Cerebellar nuclear complex (tissue), 1 donor: ENCODE measurements around the gene ABR.
"Not testable (repeated sequence)": the region's sequence is repeated elsewhere in the genome, so short reads cannot be mapped to it uniquely, and the experiment has no call there.

Experiments used
- DNase-seq, 2 experiments: peaks; one replicate each; lab custom pipeline; 2025; lab: John Stamatoyannopoulos, UW

The ABR gene

GRCh38 chr17:983921-984320 lies 195.9 kb downstream of the ABR start:
- no peak for DNase-seq

- DNase-seq: no peak
Observed at GRCh38 chr17:981292-981658, 198.5 kb downstream of the ABR start.

- DNase-seq: peak in 1 of 2 experiments; percentile 79
Observed at GRCh38 chr17:980406-981291, 199.1 kb downstream of the ABR start.

- DNase-seq: peak in 1 of 2 experiments; percentile 30
Observed at GRCh38 chr17:979539-980405, 200.0 kb downstream of the ABR start, which contains the start of gene NXN. TSS of gene NXN (minus strand) at chr17:979776.

DNA sequence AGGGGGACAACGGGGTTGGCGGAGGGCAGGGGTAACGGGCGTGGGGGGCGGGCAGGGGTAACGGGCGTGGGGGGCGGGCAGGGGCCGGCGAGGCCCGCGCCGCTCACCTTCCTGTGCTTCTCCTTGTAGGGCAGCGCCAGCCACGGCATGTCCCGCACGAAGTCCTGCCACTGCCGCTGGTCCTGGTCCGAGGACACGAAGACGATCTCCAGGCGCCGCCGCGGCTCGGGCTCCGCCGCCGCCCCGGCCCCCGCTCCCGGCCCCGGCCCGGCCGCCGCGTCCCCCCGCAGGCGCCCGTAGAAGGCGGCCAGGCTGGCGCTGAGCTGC lies 200.6 kb downstream of the ABR start:
- no peak for DNase-seq

DNA sequence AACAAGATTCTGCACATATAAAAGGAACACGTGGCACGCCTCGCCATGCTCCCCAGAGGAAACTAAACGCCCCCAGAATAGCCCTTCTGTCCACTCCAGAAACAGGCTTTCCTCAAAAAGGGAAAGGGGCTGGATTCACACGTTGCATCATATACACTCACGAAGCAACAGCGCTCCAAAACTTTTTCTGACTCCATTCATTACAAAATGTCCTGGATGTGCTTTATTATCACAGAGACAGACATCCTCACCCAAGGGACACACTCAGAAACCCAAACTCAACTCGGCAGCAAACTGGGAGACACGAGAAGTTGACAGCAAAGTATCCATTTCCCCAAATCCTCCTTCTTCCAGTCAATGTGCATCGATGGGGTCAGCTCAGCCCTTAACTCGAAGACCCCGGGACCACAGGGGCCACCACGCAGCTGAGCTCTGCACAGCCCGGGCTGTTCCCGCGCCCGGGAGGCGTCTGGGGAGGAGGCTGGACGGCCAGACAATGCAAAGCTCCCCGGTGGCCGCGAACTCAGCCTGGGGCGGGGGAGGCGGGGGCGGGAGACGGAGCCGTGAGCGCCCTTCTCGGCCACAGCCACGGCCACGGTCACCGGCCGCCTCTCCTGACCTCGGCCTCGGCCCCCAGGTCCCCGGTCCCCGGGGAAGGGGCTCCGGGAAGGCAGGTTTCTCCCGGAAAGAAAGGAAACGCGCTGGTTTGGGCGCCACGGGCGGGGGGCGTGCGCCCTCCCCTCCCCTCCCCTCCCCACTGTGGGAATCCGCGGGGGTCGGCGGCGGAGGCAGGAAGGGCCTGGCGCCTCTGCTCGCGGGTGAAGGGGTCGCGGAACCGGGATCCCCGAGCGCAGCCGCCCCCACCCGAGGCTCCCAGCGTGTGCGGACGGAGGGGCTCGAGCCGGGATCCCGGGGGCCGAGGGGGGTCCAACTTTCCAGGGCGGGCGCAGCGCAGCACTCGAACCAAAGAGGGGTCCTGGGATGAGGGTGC lies 201.4 kb downstream of the ABR start:
- no peak for DNase-seq

DNA sequence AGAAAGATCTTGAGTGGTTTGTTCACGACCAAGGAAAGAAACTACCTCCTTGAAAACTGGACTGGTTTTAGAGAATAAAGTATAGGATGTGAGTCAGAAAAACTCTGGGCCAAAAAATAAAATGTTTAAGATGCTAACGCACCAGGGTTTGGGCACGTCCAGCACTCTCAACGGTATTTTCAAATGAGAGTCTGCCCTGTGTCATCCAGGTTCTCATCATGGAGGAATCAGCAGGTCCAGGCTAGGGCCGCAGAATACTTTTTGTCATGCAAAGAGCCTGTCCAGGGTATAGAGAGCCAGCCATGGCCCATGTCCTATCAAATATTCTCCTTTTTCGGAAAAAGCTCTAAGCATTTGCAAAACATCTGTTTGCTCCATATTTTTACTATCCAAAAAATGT lies 202.6 kb downstream of the ABR start:
- DNase-seq: no peak

GRCh38 chr17:976312-976711 lies 203.5 kb downstream of the ABR start:
- no peak for DNase-seq

DNA sequence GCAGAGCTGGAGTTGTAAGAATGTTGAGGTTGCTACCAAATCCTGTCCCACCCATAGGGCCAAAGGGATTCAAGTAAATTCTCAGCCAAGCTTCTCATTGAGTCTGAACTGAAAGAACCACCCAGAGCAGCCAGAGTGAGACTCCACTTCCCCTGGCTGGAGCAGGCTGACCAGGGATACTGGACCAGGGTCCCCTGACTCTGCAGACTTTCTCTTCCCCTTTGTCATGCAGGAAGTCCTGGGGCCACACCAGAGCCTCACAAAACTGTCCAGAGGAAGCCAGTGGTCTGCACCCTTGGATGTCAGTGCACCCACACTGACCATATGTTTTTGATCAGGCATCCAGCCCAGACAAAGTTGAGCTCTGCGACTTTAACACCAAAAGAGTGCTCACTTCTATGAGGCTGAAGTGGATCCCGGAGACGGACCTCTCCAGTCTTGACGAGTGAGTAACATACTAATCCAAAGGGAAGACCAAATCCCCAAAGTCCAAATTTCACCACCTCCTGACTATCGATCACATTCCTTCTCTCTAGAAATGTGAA lies 204.3 kb downstream of the ABR start:
- no peak for DNase-seq

- DNase-seq: not testable (repeated sequence)
Observed at GRCh38 chr17:974778-975177, 205.0 kb downstream of the ABR start.

- DNase-seq: no peak
Observed at GRCh38 chr17:973053-973452, 206.7 kb downstream of the ABR start.

GRCh38 chr17:971861-972260 lies 207.9 kb downstream of the ABR start:
- not testable (repeated sequence) for DNase-seq

DNA sequence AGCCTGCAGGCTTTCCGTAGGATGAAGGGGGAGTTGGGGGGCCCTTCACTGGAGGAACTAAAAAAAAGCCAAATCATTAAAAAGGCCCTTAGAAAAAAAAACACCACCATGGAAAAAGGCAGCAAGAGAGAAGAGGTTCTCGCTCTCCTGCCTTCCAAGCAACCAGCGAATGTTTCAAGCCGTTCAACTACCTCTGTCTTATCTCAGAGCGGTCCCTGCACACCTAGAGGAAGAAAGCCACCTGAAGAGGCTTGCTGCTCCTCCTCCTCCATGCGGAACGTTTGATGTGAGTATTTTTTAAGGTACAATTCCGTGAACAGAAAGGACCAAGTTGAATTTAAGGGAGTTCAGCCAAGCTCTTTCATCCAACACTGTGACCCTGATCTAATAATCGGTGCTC lies 209.4 kb downstream of the ABR start:
- DNase-seq: no peak

DNA sequence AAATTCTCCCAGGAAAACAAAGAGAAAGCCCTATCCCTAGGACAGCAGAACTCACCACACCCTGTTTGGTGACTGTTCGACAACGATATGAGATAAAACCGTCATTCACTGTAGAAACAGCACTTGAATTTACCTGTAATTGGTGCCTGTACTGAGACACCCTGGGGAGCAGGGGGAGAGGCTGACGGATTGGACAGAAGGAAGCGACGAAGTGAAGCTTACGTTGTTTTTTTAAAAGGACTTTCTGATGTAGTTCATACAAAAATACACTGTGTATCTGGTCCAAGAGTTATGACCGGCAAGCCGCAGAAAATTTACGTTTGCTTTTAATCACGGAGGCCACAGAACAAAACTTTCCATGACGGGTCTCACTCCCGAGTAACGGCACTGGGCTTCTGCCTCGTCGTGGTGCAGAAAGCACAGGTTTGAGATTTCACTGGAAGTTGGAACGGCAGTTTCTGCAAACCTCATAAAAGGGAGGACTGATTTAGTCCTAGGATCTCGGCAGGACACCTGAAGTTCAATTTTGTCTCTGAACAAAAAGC lies 209.9 kb downstream of the ABR start:
- DNase-seq: no peak

- DNase-seq: no peak
Observed at GRCh38 chr17:968812-969730, 210.7 kb downstream of the ABR start.

DNA sequence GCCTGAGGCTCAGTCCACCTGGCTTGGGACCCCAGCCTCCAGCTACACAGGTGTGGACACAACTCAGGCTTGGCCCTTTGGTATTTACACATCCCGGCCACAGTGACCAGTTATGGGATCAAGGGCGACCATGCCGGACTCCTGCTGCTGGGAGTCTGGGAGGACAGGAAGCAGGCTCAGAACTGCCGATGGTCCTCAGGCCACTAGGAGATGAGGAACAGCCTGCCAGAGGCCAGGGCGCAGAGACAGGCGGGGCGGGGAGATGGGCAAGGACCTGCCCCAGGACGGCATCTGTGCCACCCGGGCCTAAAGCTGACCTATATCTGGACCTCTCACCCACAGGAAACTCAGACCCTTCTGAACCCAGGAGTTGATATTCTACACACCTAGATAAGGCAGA lies 212.7 kb downstream of the ABR start:
- no peak for DNase-seq

DNA sequence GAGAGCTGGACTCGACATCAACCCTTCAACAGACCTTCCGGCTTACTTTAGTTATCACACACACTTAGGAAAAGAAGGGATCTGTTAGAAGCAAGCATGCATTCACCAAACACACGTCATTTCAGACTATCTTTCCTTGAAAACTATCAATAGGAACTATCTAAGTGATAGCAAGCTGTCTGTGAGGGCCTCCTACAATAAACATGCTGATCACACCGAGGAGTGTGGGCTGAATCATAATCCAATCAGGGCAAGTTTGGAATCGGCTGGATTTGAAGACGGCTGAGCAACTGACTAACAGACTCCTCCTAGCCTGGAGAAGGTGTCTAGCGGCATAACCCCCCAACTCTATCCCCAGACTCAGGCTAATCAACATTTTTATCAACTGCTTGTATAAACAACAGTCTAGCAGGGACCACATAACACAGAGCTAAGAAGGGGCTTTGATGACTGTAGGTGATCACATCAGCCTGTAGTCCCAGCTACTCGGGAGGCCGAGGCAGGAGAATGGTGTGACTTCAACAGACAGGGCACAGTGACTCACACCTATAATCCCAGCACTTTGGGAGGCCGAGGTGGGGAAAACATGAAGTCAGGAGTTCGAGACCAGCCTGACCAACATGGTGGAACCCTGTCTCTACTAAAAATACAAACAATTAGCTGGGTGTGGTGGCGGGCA lies 214.3 kb downstream of the ABR start:
- no peak for DNase-seq

GRCh38 chr17:964876-965275 lies 214.9 kb downstream of the ABR start:
- no peak for DNase-seq

GRCh38 chr17:962670-963069 lies 217.1 kb downstream of the ABR start:
- DNase-seq: no peak

DNA sequence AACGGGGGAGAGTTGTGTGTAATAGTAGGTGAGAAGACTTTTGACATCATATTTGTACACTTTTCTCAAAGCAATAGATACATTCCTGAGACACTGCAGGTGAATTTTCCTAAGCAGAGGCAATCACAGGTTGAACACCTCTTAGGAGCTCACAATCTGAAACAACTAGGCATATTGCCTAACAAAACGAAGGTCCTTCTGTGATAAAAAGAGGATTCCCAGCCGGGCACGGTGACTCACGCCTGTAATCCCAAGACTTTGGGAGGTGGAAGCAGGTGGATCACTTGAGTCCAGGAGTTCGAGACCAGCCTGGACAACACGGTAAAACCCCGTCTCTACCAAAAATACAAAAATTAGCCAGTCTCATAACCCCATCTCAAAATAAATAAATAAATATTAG lies 217.6 kb downstream of the ABR start:
- no peak for DNase-seq
